ENCODE data around the gene IPPK. TPM values are rescaled to one million over a fixed set of nuclear protein-coding genes. Genes with fewer than 3 reads are reported as not detected.

Gene IPPK
- total RNA-seq, 1 experiment from 2014 or later, result 5.4 TPM

DNA sequence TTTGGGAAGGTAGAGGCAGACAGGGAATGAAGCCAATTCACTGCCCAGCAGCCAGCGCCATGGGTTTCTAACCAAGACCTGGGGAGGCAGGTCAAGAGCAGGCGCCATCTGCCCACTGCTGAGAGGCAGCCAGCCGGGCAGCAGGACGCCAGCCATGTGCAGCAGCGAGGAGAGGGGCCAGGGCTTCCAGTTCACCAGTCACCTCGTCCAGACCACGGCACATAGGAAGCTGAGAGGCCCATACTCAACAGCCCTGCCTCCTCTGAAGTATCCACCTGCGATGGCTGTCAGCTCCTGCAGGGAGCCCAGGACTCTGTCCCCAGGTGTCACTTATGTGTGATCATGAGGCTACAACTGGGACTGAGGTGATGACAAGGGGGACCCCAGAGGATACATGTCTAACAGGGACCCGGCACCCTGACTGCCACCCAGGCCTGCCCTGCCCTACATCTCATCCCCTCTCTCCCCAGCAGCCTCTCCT lies 30.1 kb downstream of the IPPK start:
- TF ChIP-seq POLR2AphosphoS5 (IDR thresholded peaks at IDR 0.05; ENCODE audit: low read depth, low read length), result no peak
- TF ChIP-seq TCF7L2 (IDR thresholded peaks at IDR 0.05; ENCODE audit: low read depth, low read length), result no peak
- TF ChIP-seq, protein P1, sequence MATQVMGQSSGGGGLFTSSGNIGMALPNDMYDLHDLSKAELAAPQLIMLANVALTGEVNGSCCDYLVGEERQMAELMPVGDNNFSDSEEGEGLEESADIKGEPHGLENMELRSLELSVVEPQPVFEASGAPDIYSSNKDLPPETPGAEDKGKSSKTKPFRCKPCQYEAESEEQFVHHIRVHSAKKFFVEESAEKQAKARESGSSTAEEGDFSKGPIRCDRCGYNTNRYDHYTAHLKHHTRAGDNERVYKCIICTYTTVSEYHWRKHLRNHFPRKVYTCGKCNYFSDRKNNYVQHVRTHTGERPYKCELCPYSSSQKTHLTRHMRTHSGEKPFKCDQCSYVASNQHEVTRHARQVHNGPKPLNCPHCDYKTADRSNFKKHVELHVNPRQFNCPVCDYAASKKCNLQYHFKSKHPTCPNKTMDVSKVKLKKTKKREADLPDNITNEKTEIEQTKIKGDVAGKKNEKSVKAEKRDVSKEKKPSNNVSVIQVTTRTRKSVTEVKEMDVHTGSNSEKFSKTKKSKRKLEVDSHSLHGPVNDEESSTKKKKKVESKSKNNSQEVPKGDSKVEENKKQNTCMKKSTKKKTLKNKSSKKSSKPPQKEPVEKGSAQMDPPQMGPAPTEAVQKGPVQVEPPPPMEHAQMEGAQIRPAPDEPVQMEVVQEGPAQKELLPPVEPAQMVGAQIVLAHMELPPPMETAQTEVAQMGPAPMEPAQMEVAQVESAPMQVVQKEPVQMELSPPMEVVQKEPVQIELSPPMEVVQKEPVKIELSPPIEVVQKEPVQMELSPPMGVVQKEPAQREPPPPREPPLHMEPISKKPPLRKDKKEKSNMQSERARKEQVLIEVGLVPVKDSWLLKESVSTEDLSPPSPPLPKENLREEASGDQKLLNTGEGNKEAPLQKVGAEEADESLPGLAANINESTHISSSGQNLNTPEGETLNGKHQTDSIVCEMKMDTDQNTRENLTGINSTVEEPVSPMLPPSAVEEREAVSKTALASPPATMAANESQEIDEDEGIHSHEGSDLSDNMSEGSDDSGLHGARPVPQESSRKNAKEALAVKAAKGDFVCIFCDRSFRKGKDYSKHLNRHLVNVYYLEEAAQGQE (IDR thresholded peaks at IDR 0.05; ENCODE audit: insufficient read depth in 1 of 2, low read depth in 2 of 2, low read length in 1 of 2), result no peak
- TF ChIP-seq SIN3A (IDR thresholded peaks at IDR 0.05; ENCODE audit: borderline replicate concordance, insufficient read depth, low read depth, low read length), result no peak
- TF ChIP-seq, protein P2, sequence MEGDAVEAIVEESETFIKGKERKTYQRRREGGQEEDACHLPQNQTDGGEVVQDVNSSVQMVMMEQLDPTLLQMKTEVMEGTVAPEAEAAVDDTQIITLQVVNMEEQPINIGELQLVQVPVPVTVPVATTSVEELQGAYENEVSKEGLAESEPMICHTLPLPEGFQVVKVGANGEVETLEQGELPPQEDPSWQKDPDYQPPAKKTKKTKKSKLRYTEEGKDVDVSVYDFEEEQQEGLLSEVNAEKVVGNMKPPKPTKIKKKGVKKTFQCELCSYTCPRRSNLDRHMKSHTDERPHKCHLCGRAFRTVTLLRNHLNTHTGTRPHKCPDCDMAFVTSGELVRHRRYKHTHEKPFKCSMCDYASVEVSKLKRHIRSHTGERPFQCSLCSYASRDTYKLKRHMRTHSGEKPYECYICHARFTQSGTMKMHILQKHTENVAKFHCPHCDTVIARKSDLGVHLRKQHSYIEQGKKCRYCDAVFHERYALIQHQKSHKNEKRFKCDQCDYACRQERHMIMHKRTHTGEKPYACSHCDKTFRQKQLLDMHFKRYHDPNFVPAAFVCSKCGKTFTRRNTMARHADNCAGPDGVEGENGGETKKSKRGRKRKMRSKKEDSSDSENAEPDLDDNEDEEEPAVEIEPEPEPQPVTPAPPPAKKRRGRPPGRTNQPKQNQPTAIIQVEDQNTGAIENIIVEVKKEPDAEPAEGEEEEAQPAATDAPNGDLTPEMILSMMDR (IDR thresholded peaks at IDR 0.05), result no peak
- H3K4me1 ChIP-seq (ENCODE audit: control insufficient read depth, insufficient read depth, low read length), result no peaks in the 10 kb centered on the region
- in situ Hi-C loops (cut with HindIII; ENCODE audit: low pct_unique_long_range_greater_than_20kb, low sequenced_read_pairs) (no loop called here), intact Hi-C loops (cut with micrococcal nuclease; ENCODE audit: unreplicated experiment) (no loop called here)
- CTCF ChIA-PET, result no interaction called here
- BruUV-seq (replicated peaks), result no TSS peak
- ATAC-seq (no peak), DNase-seq (ENCODE audit: low read depth, low spot score) (no peak)
- H3K27ac ChIP-seq (ENCODE audit: low read length), result no peak overlapping the region
- POLR2A ChIA-PET, result no interaction called here
- 0 out of 2 replicates have a peak, but pooled peaks cover 2% of the 10 kb centered on the region for H3K36me3 ChIP-seq (ENCODE audit: control insufficient read depth, insufficient read depth, low read length)
- H3K4me3 ChIP-seq (ENCODE audit: low read depth in 2 of 2, low read length in 2 of 2), result no peak overlapping the region
- H3K9me3 ChIP-seq (ENCODE audit: control insufficient read depth, insufficient read depth, low read depth, low read length), result no peaks in the 10 kb centered on the region
- H3K27me3 ChIP-seq (ENCODE audit: control insufficient read depth, insufficient read depth, low read length), result no peaks in the 10 kb centered on the region

- BruUV-seq (replicated peaks), result no TSS peak
- H3K36me3 ChIP-seq (ENCODE audit: control insufficient read depth, insufficient read depth, low read length), result peaks cover 2% of the 10 kb centered on the region; the same call in 1 of the 2 replicates
- TF ChIP-seq POLR2AphosphoS5 (IDR thresholded peaks at IDR 0.05; ENCODE audit: low read depth, low read length) (no peak), TCF7L2 (IDR thresholded peaks at IDR 0.05; ENCODE audit: low read depth, low read length) (no peak), SIN3A (IDR thresholded peaks at IDR 0.05; ENCODE audit: borderline replicate concordance, insufficient read depth, low read depth, low read length) (no peak)
- TF ChIP-seq, protein P2 (IDR thresholded peaks at IDR 0.05), result no peak
- TF ChIP-seq, protein P1 (IDR thresholded peaks at IDR 0.05; ENCODE audit: insufficient read depth in 1 of 2, low read depth in 2 of 2, low read length in 1 of 2), result no peak
- H3K4me1 ChIP-seq (ENCODE audit: control insufficient read depth, insufficient read depth, low read length), result no peaks in the 10 kb centered on the region
- ATAC-seq (no peak), DNase-seq (ENCODE audit: low read depth, low spot score) (no peak)
- in situ Hi-C loops (cut with HindIII; ENCODE audit: low pct_unique_long_range_greater_than_20kb, low sequenced_read_pairs) (no loop called here), intact Hi-C loops (cut with micrococcal nuclease; ENCODE audit: unreplicated experiment) (no loop called here)
- ChIA-PET CTCF (no interaction called here), POLR2A (no interaction called here)
- no peak overlapping the region for H3K4me3 ChIP-seq (ENCODE audit: low read depth in 2 of 2, low read length in 2 of 2)
- no peak overlapping the region for H3K27ac ChIP-seq (ENCODE audit: low read length)
- no peaks in the 10 kb centered on the region for H3K27me3 ChIP-seq (ENCODE audit: control insufficient read depth, insufficient read depth, low read length)
- no peaks in the 10 kb centered on the region for H3K9me3 ChIP-seq (ENCODE audit: control insufficient read depth, insufficient read depth, low read depth, low read length)
Observed at GRCh38 chr9:92639124-92639523, 30.8 kb downstream of the IPPK start.
